ENCODE results near the gene MYH9.

Gene MYH9

GRCh38 chr22:36322602-36322915 is 65.2 kb downstream of the MYH9 start (continued):
- TF ChIP-seq ZNF37A (tag by site-specific recombination; IDR thresholded peaks at IDR 0.05): no peak

GRCh38 chr22:36321797-36322601 is 65.8 kb downstream of the MYH9 start:
- POLR2A ChIA-PET: interaction anchor here (1.1 to 2.0 kb wide), 2 partner anchors 66 to 149 kb away, joined by 4 to 8 read pairs; partner anchors contain the start of gene MYH9
- Histone ChIP-seq H3K4me1 (ENCODE audit: control insufficient read depth, insufficient read depth, low read length) (no peaks in the 10 kb centered on the region), H3K9me3 (ENCODE audit: control insufficient read depth, insufficient read depth, low read depth, low read length) (no peaks in the 10 kb centered on the region), H3K36me3 (ENCODE audit: control insufficient read depth in 2 of 2, insufficient read depth in 1 of 2, low read length in 2 of 2) (peaks cover 4 to 99% of the 10 kb centered on the region in 2 experiments), H3K27ac (ENCODE audit: extremely low read depth, low read depth, low read length) (no peak overlapping the region), H3K4me3 (ENCODE audit: low read depth, low read length) (no peak overlapping the region)
- CTCF ChIA-PET: interaction anchor here (0.7 to 2.0 kb wide), 5 partner anchors 9 to 148 kb away, joined by 3 to 9 read pairs (median 4); no protein-coding TSS in a partner anchor
- TF ChIP-seq ZNF580 (tag by site-specific recombination; IDR thresholded peaks at IDR 0.05) (no peak), ZBTB44 (tag by site-specific recombination; IDR thresholded peaks at IDR 0.05) (no peak), ZNF585B (tag by site-specific recombination; IDR thresholded peaks at IDR 0.05) (no peak), ZNF416 (tag by site-specific recombination; IDR thresholded peaks at IDR 0.05) (no peak), ZNF48 (tag by site-specific recombination; IDR thresholded peaks at IDR 0.05) (no peak), TSHZ1 (tag by site-specific recombination; IDR thresholded peaks at IDR 0.05; ENCODE audit: borderline replicate concordance) (no peak), ZNF433 (tag by site-specific recombination; IDR thresholded peaks at IDR 0.05; ENCODE audit: low read depth) (no peak), ZNF350 (tag by site-specific recombination; IDR thresholded peaks at IDR 0.05) (no peak), INSM2 (tag by site-specific recombination; IDR thresholded peaks at IDR 0.05) (no peak), SCRT2 (tag by site-specific recombination; IDR thresholded peaks at IDR 0.05) (no peak), GLI2 (tag by site-specific recombination; IDR thresholded peaks at IDR 0.05; ENCODE audit: borderline replicate concordance, low read depth) (no peak), ZBTB10 (tag by site-specific recombination; IDR thresholded peaks at IDR 0.05) (no peak), ZNF169 (tag by site-specific recombination; IDR thresholded peaks at IDR 0.05) (no peak), ZNF311 (tag by site-specific recombination; IDR thresholded peaks at IDR 0.05; ENCODE audit: borderline replicate concordance) (no peak), OSR2 (tag by site-specific recombination; IDR thresholded peaks at IDR 0.05) (no peak), ZFP69B (tag by site-specific recombination; IDR thresholded peaks at IDR 0.05) (no peak), ZNF785 (tag by site-specific recombination; IDR thresholded peaks at IDR 0.05) (no peak), ZNF521 (tag by site-specific recombination; IDR thresholded peaks at IDR 0.05) (no peak), ZNF391 (tag by site-specific recombination; IDR thresholded peaks at IDR 0.05; ENCODE audit: borderline replicate concordance, low read depth) (no peak)

Data from HEK293 (cell line).